A549 (cell line): ENCODE measurements around the gene METRNL. TPM values are rescaled to one million over a fixed set of nuclear protein-coding genes. Genes with fewer than 3 reads are reported as not detected.

Experiments
- ATAC-seq, 2 experiments: fragments of 200-7000 bp in 1 of 2; fragments of >200 bp in 1 of 2; cut with Nextera tagmentation in 1 of 2; cut with Tn5 transposase in 1 of 2; 3 replicates each; pipeline versions ENCODE4 v1.8.0 to v1.9.1; 2018 to 2020; ENCODE audit warnings: mild to moderate bottlenecking in 1 of 2, moderate library complexity in 1 of 2
- CTCF ChIA-PET: fragments of 300-600 bp; sonication (Branson Sonifier 250); formaldehyde crosslinking; extraction: SDS; loops from one replicate; lab custom pipeline; 2021; ENCODE audit warnings: antibody characterized with exemption, inconsistent platforms; lab: Yijun Ruan, JAX
- POLR2A ChIA-PET: fragments of 350-600 bp; formaldehyde crosslinking; extraction: SDS; loops from one replicate; lab custom pipeline; 2021; ENCODE audit warnings: antibody characterized with exemption, inconsistent platforms; lab: Yijun Ruan, JAX
- DNase-seq, 2 experiments: peaks; one replicate each; pipeline versions ENCODE4 v3.0.0 to v3.0.0-alpha.2; 2011 to 2016; ENCODE audit warnings: low read depth in 1 of 2, low spot score in 1 of 2
- FAIRE-seq: peaks from 2 replicates; lab custom pipeline; 2011; peaks lifted over from hg19 to GRCh38; lab: Jason Lieb, UNC
- H3K27ac ChIP-seq, 2 experiments: fragments of >200 bp; sonication (Bioruptor Twin); formaldehyde crosslinking; 3 replicates each; pipeline ENCODE4 v1.5.1; 2016 to 2017
- H3K4me1 ChIP-seq: fragments of >200 bp; sonication (Bioruptor Twin); formaldehyde crosslinking; 3 replicates; pipeline ENCODE4 v1.6.1; 2016
- H3K4me2 ChIP-seq: fragments of >200 bp; sonication (Bioruptor Twin); formaldehyde crosslinking; 3 replicates; pipeline ENCODE4 v1.6.1; 2016
- H3K4me3 ChIP-seq: fragments of >200 bp; sonication (Bioruptor Twin); formaldehyde crosslinking; 3 replicates; pipeline ENCODE4 v1.5.1; 2016
- H3K9me3 ChIP-seq: fragments of >200 bp; sonication (Bioruptor Twin); formaldehyde crosslinking; 3 replicates; pipeline ENCODE4 v1.6.1; 2016
- CBX8 ChIP-seq: fragments of 200-600 bp; sonication (generic); IDR thresholded peaks from 2 replicates; pipeline ENCODE4 v1.6.1; 2016
- CHD2 ChIP-seq: fragments of 150-350 bp; IDR thresholded peaks from 2 replicates; pipeline ENCODE4 v1.6.1; 2014; ENCODE audit warnings: low read length; ENCODE audit not compliant: partially characterized antibody
- CHD4 ChIP-seq: fragments of 200-600 bp; sonication (generic); IDR thresholded peaks from 2 replicates; pipeline ENCODE4 v1.6.1; 2016; ENCODE audit warnings: antibody characterized with exemption, mild to moderate bottlenecking, borderline replicate concordance
- EHF ChIP-seq: fragments of 250-450 bp; sonication (Bioruptor Pico); IDR thresholded peaks from 2 replicates; pipeline ENCODE4 v1.5.0; 2020; ENCODE audit warnings: mild to moderate bottlenecking
- EHMT2 ChIP-seq: fragments of 200-600 bp; sonication (generic); IDR thresholded peaks from 2 replicates; pipeline ENCODE4 v1.6.1; 2016; ENCODE audit warnings: antibody characterized with exemption, low read depth, mild to moderate bottlenecking, moderate library complexity
- ESRRA ChIP-seq: fragments of 150-350 bp; IDR thresholded peaks from 2 replicates; pipeline ENCODE4 v1.6.1; 2014; ENCODE audit warnings: mild to moderate bottlenecking, low read length, borderline replicate concordance
- FOSB ChIP-seq: fragments of 250-450 bp; sonication (Bioruptor Pico); IDR thresholded peaks from 2 replicates; pipeline ENCODE4 v1.5.0; 2020; ENCODE audit warnings: mild to moderate bottlenecking, moderate library complexity
- FOSL2 ChIP-seq, 2 experiments: fragments of 450-650 bp in 1 of 2; fragments of >200 bp in 1 of 2; sonication (Bioruptor Twin) in 1 of 2; formaldehyde crosslinking; IDR thresholded peaks; 2 replicates each; pipeline versions ENCODE4 v1.5.0 to v1.6.1; 2016 to 2020; ENCODE audit warnings: mild to moderate bottlenecking in 1 of 2, moderate library complexity in 1 of 2
- HDAC2 ChIP-seq: fragments of 200-600 bp; sonication (generic); IDR thresholded peaks from 2 replicates; pipeline ENCODE4 v1.6.1; 2016
- HEYL ChIP-seq: fragments of 250-450 bp; sonication (Bioruptor Pico); IDR thresholded peaks from 2 replicates; pipeline ENCODE4 v1.8.0; 2021; ENCODE audit warnings: mild to moderate bottlenecking, moderate library complexity
- HOXA7 ChIP-seq: fragments of 250-450 bp; sonication (Bioruptor Pico); IDR thresholded peaks from 2 replicates; pipeline ENCODE4 v1.5.0; 2020; ENCODE audit warnings: mild to moderate bottlenecking, moderate library complexity
- HOXB13 ChIP-seq: fragments of 250-450 bp; sonication (Bioruptor Pico); IDR thresholded peaks from 2 replicates; pipeline ENCODE4 v1.5.0; 2020; ENCODE audit warnings: low read depth, mild to moderate bottlenecking, moderate library complexity
- HOXB5 ChIP-seq: fragments of 250-450 bp; sonication (Bioruptor Pico); IDR thresholded peaks from 2 replicates; pipeline ENCODE4 v1.5.0; 2020; ENCODE audit warnings: mild to moderate bottlenecking, moderate library complexity
- JUN ChIP-seq, 2 experiments: fragments of >200 bp; sonication (Bioruptor Twin); formaldehyde crosslinking; IDR thresholded peaks; 2 replicates in 1 of 2; 3 replicates in 1 of 2; pipeline ENCODE4 v1.6.1; 2016 to 2017
- JUNB ChIP-seq: fragments of >200 bp; sonication (Bioruptor Twin); formaldehyde crosslinking; IDR thresholded peaks from 2 replicates; pipeline ENCODE4 v1.6.1; 2016
- NFE2L2 ChIP-seq: fragments of 150-350 bp; conservative IDR thresholded peaks from 2 replicates; pipeline ENCODE4 v1.6.1; 2014; ENCODE audit warnings: low read length
- PHF8 ChIP-seq: fragments of 200-600 bp; sonication (generic); IDR thresholded peaks from 2 replicates; pipeline ENCODE4 v1.6.1; 2016; ENCODE audit warnings: low read depth, mild to moderate bottlenecking, antibody characterized with exemption, moderate library complexity, borderline replicate concordance
- POLR2A ChIP-seq: IDR thresholded peaks from 2 replicates; pipeline ENCODE4 v1.6.1; 2012; ENCODE audit warnings: mild to moderate bottlenecking, low read length
- POLR2AphosphoS2 ChIP-seq: conservative IDR thresholded peaks from 2 replicates; pipeline ENCODE4 v1.6.1; 2012; ENCODE audit warnings: low read length, improper control_type of control experiment, inconsistent platforms
- RARB ChIP-seq: fragments of 250-450 bp; sonication (Bioruptor Pico); IDR thresholded peaks from 2 replicates; pipeline ENCODE4 v1.8.0; 2021; ENCODE audit warnings: mild to moderate bottlenecking, moderate library complexity
- RNF2 ChIP-seq: fragments of 200-600 bp; sonication (generic); IDR thresholded peaks from 2 replicates; pipeline ENCODE4 v1.6.1; 2016; ENCODE audit warnings: low read depth, mild to moderate bottlenecking, antibody characterized with exemption, moderate library complexity, borderline replicate concordance
- SREBF2 ChIP-seq: fragments of 450-650 bp; IDR thresholded peaks from 2 replicates; pipeline ENCODE4 v1.6.1; 2014; ENCODE audit warnings: mild to moderate bottlenecking, moderate library complexity
- TFCP2L1 ChIP-seq: fragments of 250-450 bp; sonication (Bioruptor Pico); IDR thresholded peaks from 2 replicates; pipeline ENCODE4 v1.5.0; 2021; ENCODE audit warnings: mild to moderate bottlenecking
- ZFP36 ChIP-seq: fragments of 450-650 bp; IDR thresholded peaks from 2 replicates; pipeline ENCODE4 v1.6.1; 2014; ENCODE audit warnings: borderline replicate concordance; ENCODE audit not compliant: partially characterized antibody
- ZNF302 ChIP-seq: fragments of 250-450 bp; sonication (Bioruptor Pico); IDR thresholded peaks from 2 replicates; pipeline ENCODE4 v1.9.0; 2021; ENCODE audit warnings: inconsistent platforms, mild to moderate bottlenecking, moderate library complexity
- WGBS: methylation state at CpG from one replicate; pipeline ENCODE4 v1.1.6; 2017; ENCODE audit errors: missing lambda C conversion rate; 5-methylcytosine and 5-hydroxymethylcytosine counted together
- polyA plus RNA-seq, 4 experiments: library from polyadenylated mRNA; depleted of rRNA in 3 of 4; stranded (reverse); fragments of >200 nt; fragmentation: RNase III in 1 of 4; extraction: RNeasy Plus Mini Kit Qiagen cat#74134 plus additional on column Dnase treatment in 1 of 4; gene quantifications; 2 replicates in 3 of 4; 3 replicates in 1 of 4; pipeline ENCODE4 v1.2.3, GENCODE V29; 2011 to 2017
- TF ChIP-seq, protein P1 (sequence below): fragments of 250-450 bp; sonication (Bioruptor Pico); IDR thresholded peaks from 2 replicates; pipeline ENCODE4 v1.5.0; 2020; ENCODE audit warnings: low read depth, mild to moderate bottlenecking, moderate library complexity
- TF ChIP-seq, protein P2 (sequence below): fragments of 250-450 bp; sonication (Bioruptor Pico); IDR thresholded peaks from 2 replicates; pipeline ENCODE4 v1.5.0; 2021; ENCODE audit warnings: mild to moderate bottlenecking, moderate library complexity, borderline replicate concordance
- TF ChIP-seq, protein P3 (sequence below): fragments of 150-350 bp; IDR thresholded peaks from 2 replicates; pipeline ENCODE4 v1.6.1; 2014; ENCODE audit warnings: low read depth, mild to moderate bottlenecking, low read length
- TF ChIP-seq, protein P4 (sequence below): IDR thresholded peaks from 2 replicates; pipeline ENCODE4 v1.6.1; 2012
- TF ChIP-seq, protein P5 (sequence below): fragments of 200-600 bp; sonication (generic); IDR thresholded peaks from 2 replicates; pipeline ENCODE4 v1.6.1; 2016; ENCODE audit warnings: antibody characterized with exemption, mild to moderate bottlenecking, moderate library complexity

METRNL gene
- polyA plus RNA-seq, 2 of the 4 experiments (the other 2 are of a cell fraction): 1.7 to 6.4 TPM

DNA sequence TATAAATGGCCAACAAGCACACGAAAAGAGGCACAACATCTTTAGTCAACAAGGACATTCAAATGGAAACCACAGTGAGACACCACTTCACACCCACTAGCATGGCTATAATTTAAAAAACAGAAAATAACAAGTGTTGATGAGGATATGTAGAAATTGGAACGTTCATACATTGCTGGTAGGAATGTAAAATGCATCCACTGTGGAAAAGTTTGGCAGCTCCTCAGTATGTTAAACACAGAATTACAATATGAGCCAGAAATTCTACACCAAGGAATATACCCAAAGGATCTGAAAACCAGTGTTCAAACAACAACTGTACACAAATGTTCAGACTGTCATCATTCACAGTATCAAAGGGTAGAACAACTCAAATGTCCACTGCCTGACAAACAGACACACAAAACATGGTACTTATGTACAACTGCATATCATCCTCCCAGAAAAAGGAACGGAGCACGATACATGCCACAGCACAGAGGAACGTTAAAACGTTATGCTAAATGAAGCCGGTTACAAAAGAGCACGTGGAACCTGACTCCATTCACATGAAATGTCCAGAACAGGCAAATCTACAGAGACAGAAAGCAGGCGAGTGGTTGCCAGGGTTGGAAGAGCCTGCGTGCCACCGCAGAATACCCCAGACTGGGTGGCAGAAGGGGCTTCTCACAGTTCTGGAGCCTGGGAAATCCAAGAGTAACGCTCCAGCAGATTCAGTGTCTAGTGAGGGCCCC lies 32.8 kb upstream of the METRNL start:
- H3K4me3 ChIP-seq: no peak overlapping the region
- DNase-seq: no peak
- peaks cover 20% of the 10 kb centered on the region; the same call in 2 of the 3 replicates for H3K4me1 ChIP-seq
- peaks cover 12% of the 10 kb centered on the region for H3K9me3 ChIP-seq
- POLR2A ChIA-PET: interaction anchor here (1.1 kb wide), 1 partner anchor 33 kb away, joined by 3 read pairs; the partner anchor contains the start of gene METRNL
- no peak overlapping the region for H3K4me2 ChIP-seq
- H3K27ac ChIP-seq: no peak overlapping the region
- FAIRE-seq: no peak
- WGBS: 91% methylated on average over 12 of the region's 12 CpGs
- TF ChIP-seq FOSB (CRISPR knock-in tag) (no peak), JUN (IDR thresholded peaks at IDR 0.05) (no peak), RNF2 (no peak), FOSL2 (IDR thresholded peaks at IDR 0.05) (no peak), FOSL2 (CRISPR knock-in tag; IDR thresholded peaks at IDR 0.05) (no peak), HDAC2 (no peak), ZNF302 (CRISPR knock-in tag) (no peak), POLR2AphosphoS2 (no peak), EHF (no peak), ZFP36 (no peak), ESRRA (no peak), TFCP2L1 (no peak), CBX8 (no peak), CHD2 (no peak), HOXB5 (no peak), HEYL (CRISPR knock-in tag) (no peak), HOXA7 (no peak), RARB (CRISPR knock-in tag) (no peak)
- TF ChIP-seq, protein P1, sequence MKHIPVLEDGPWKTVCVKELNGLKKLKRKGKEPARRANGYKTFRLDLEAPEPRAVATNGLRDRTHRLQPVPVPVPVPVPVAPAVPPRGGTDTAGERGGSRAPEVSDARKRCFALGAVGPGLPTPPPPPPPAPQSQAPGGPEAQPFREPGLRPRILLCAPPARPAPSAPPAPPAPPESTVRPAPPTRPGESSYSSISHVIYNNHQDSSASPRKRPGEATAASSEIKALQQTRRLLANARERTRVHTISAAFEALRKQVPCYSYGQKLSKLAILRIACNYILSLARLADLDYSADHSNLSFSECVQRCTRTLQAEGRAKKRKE: no peak
- TF ChIP-seq, protein P2, sequence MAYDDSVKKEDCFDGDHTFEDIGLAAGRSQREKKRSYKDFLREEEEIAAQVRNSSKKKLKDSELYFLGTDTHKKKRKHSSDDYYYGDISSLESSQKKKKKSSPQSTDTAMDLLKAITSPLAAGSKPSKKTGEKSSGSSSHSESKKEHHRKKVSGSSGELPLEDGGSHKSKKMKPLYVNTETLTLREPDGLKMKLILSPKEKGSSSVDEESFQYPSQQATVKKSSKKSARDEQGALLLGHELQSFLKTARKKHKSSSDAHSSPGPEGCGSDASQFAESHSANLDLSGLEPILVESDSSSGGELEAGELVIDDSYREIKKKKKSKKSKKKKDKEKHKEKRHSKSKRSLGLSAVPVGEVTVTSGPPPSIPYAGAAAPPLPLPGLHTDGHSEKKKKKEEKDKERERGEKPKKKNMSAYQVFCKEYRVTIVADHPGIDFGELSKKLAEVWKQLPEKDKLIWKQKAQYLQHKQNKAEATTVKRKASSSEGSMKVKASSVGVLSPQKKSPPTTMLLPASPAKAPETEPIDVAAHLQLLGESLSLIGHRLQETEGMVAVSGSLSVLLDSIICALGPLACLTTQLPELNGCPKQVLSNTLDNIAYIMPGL (CRISPR knock-in tag): no peak
- TF ChIP-seq, protein P3, sequence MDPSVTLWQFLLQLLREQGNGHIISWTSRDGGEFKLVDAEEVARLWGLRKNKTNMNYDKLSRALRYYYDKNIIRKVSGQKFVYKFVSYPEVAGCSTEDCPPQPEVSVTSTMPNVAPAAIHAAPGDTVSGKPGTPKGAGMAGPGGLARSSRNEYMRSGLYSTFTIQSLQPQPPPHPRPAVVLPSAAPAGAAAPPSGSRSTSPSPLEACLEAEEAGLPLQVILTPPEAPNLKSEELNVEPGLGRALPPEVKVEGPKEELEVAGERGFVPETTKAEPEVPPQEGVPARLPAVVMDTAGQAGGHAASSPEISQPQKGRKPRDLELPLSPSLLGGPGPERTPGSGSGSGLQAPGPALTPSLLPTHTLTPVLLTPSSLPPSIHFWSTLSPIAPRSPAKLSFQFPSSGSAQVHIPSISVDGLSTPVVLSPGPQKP: no peak
- no peak for ATAC-seq
- CTCF ChIA-PET: no interaction called here

DNA sequence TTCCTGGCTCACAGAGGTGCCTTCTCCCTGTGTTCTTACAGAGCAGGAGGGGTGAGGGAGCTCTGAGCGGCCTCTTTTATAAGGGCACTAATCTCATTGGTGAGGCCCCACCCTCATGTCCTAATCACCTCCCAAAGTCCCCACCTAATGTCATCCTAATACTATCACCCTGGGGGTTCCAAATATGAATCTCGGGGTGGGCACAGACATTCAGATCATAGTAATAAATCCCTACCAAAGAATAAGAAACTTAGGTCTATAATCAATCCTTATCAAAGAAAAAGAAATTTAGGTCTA lies 32.3 kb upstream of the METRNL start:
- FAIRE-seq (no peak), ATAC-seq (no peak), DNase-seq (no peak)
- Histone ChIP-seq H3K27ac (no peak overlapping the region), H3K4me1 (peaks cover 21% of the 10 kb centered on the region), H3K4me3 (no peak overlapping the region), H3K9me3 (peaks cover 7% of the 10 kb centered on the region; the same call in 1 of the 3 replicates), H3K4me2 (no peak overlapping the region)
- POLR2A ChIA-PET: no interaction called here
- WGBS: 92% methylated on average over 2 of the region's 2 CpGs
- CTCF ChIA-PET: no interaction called here
- no peak for TF ChIP-seq EHF
- TF ChIP-seq, protein P3: no peak
- no peak for TF ChIP-seq HOXB13 (CRISPR knock-in tag)
- TF ChIP-seq SREBF2: no peak
- no peak for TF ChIP-seq JUNB
- no peak for TF ChIP-seq CHD4
- TF ChIP-seq PHF8: no peak
- no peak for TF ChIP-seq FOSB (CRISPR knock-in tag)
- TF ChIP-seq, protein P4, sequence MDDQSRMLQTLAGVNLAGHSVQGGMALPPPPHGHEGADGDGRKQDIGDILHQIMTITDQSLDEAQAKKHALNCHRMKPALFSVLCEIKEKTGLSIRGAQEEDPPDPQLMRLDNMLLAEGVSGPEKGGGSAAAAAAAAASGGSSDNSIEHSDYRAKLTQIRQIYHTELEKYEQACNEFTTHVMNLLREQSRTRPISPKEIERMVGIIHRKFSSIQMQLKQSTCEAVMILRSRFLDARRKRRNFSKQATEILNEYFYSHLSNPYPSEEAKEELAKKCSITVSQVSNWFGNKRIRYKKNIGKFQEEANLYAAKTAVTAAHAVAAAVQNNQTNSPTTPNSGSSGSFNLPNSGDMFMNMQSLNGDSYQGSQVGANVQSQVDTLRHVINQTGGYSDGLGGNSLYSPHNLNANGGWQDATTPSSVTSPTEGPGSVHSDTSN: no peak
- TF ChIP-seq, protein P5, sequence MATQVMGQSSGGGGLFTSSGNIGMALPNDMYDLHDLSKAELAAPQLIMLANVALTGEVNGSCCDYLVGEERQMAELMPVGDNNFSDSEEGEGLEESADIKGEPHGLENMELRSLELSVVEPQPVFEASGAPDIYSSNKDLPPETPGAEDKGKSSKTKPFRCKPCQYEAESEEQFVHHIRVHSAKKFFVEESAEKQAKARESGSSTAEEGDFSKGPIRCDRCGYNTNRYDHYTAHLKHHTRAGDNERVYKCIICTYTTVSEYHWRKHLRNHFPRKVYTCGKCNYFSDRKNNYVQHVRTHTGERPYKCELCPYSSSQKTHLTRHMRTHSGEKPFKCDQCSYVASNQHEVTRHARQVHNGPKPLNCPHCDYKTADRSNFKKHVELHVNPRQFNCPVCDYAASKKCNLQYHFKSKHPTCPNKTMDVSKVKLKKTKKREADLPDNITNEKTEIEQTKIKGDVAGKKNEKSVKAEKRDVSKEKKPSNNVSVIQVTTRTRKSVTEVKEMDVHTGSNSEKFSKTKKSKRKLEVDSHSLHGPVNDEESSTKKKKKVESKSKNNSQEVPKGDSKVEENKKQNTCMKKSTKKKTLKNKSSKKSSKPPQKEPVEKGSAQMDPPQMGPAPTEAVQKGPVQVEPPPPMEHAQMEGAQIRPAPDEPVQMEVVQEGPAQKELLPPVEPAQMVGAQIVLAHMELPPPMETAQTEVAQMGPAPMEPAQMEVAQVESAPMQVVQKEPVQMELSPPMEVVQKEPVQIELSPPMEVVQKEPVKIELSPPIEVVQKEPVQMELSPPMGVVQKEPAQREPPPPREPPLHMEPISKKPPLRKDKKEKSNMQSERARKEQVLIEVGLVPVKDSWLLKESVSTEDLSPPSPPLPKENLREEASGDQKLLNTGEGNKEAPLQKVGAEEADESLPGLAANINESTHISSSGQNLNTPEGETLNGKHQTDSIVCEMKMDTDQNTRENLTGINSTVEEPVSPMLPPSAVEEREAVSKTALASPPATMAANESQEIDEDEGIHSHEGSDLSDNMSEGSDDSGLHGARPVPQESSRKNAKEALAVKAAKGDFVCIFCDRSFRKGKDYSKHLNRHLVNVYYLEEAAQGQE: no peak
- TF ChIP-seq NFE2L2: no peak
- no peak for TF ChIP-seq EHMT2
- TF ChIP-seq POLR2A: no peak
